ENCODE data around the gene MED26. TPM values are rescaled to one million over a fixed set of nuclear protein-coding genes. Genes with fewer than 3 reads are reported as not detected.

MED26 gene
- total and polyA plus RNA-seq, 7 donors: 4.8 to 9.6 (median 5.2) TPM

DNA sequence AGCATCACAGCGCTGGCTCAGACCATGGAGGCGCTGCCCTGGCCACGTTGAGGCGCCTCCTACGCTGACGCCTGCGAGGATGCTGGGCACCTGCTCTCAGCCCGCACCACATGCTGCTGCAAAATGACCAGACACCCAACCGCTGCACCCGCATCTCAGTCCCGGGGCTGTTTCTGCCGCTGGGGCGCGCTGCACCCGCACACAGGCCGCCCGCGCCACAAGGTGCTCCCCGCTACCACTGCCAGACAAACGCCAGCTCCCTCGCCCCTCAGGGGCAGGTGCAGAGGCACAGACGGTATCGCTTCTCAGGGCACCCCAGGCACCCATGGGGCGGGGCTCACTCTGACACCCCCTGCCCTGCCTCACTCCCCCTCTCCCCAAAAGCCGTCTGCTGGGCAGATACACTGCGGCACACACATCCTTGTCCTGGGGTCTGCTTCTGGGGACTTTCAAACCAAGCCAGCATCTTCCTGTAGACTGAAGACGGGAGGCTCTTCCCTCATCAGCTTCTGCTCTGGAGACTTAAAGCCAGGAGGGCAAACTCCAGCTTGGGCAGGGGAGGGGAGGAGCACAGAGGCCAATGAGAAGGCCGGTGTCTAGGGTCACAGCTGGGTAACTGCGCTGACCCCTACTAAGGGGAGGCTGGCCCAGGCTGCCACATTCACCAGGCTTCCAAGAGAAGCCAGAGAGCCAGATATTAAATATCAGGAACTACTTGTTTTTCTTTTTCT, 102.1 kb downstream of the MED26 start:
- intact Hi-C loops (cut with DNase I): no loop called here
- H3K27ac ChIP-seq: no peak overlapping the region
- DNase-seq (no peak), ATAC-seq (no peak)
- TF ChIP-seq, protein P1, sequence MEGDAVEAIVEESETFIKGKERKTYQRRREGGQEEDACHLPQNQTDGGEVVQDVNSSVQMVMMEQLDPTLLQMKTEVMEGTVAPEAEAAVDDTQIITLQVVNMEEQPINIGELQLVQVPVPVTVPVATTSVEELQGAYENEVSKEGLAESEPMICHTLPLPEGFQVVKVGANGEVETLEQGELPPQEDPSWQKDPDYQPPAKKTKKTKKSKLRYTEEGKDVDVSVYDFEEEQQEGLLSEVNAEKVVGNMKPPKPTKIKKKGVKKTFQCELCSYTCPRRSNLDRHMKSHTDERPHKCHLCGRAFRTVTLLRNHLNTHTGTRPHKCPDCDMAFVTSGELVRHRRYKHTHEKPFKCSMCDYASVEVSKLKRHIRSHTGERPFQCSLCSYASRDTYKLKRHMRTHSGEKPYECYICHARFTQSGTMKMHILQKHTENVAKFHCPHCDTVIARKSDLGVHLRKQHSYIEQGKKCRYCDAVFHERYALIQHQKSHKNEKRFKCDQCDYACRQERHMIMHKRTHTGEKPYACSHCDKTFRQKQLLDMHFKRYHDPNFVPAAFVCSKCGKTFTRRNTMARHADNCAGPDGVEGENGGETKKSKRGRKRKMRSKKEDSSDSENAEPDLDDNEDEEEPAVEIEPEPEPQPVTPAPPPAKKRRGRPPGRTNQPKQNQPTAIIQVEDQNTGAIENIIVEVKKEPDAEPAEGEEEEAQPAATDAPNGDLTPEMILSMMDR (IDR thresholded peaks at IDR 0.05): no peak
- no peaks in the 10 kb centered on the region for H3K9me3 ChIP-seq
- H3K27me3 ChIP-seq (ENCODE audit: insufficient read depth in 3 of 3, low read length in 2 of 3): no peaks in the 10 kb centered on the region
- no peaks in the 10 kb centered on the region for H3K4me1 ChIP-seq
- no peak overlapping the region for H3K4me3 ChIP-seq
- peaks cover 8 to 100% of the 10 kb centered on the region in 2 donors for H3K36me3 ChIP-seq (ENCODE audit: insufficient read depth in 1 of 2, low read depth in 1 of 2)
- 93 to 97% (median 94%) methylated on average over 26 to 29 of the region's 29 CpGs for WGBS, 3 donors

DNA sequence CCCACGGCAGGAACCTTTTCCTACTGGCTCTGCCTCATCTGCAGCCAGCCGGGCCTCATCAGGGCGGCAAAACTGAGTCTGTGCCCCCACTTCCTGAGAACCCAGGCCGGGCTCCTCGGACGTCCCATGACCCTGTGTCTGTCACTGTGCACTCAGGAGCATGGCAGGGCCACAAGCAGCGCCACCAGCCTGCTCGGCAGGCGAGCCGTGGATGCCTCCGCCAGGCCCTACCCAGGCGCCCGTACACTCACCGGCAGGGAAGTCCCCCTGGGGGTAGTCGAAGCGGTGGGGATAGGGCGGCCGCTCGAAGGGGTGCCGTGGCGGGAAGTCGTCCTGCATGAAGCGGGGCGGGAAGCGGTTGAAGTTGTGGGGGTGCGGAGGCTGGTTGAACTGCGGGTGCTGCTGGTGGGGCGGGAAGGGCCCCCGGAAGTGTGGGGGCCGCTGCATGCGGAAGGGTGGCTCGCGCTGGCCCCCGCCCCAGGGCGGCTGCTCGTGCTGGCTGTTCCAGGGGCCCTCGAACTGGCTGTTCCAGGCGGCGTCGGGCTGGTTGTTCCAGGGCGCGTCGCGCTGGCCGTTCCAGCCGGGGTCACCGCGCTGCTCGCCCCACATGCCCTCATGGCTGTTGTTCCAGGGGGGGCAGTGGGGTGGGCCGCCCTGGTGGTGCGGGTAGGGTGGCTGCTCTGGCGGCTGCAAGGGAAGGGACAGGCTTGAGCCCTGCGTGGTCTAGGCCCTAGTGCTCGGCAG, 102.8 kb downstream of the MED26 start:
- 96 to 97% (median 96%) methylated on average over 53 to 54 of the region's 54 CpGs for WGBS, 3 donors
- Histone ChIP-seq H3K9me3 (no peaks in the 10 kb centered on the region), H3K4me3 (no peak overlapping the region), H3K27ac (no peak overlapping the region), H3K4me1 (no peaks in the 10 kb centered on the region), H3K27me3 (ENCODE audit: insufficient read depth in 3 of 3, low read length in 2 of 3) (no peaks in the 10 kb centered on the region), H3K36me3 (ENCODE audit: insufficient read depth in 1 of 2, low read depth in 1 of 2) (peaks cover 8 to 100% of the 10 kb centered on the region in 2 donors)
- DNase-seq: no peak
- intact Hi-C loops (cut with DNase I): no loop called here
- ATAC-seq: no peak
- TF ChIP-seq, protein P1 (IDR thresholded peaks at IDR 0.05): no peak

Other genes with a start within 250 kb of the MED26 start
- gene EPS15L1, start 156.2 kb downstream of the MED26 start, total RNA-seq: 100 to 1,000 TPM in 2 of 4 donors, 10 to 100 TPM in 2; 49.1 to 125 (median 86.1) TPM
- gene EPS15L1, start 156.2 kb downstream of the MED26 start, polyA plus RNA-seq: 10 to 100 TPM; 60.7 to 80.2 (median 65.4) TPM
- under 1 TPM in 1 of 4 donors, not detected in 3; 0.32 TPM for gene CALR3, start 132.0 kb downstream of the MED26 start, total RNA-seq
- under 1 TPM in 2 of 3 donors, not detected in 1; 0.07 to 0.25 TPM for gene CALR3, start 132.0 kb downstream of the MED26 start, polyA plus RNA-seq
- 1 to 10 TPM; 3.8 to 7.1 (median 5.2) TPM for gene C19orf44, start 131.8 kb downstream of the MED26 start, total RNA-seq
- gene C19orf44, start 131.8 kb downstream of the MED26 start, polyA plus RNA-seq: 1 to 10 TPM; 5.7 to 7.4 (median 6.1) TPM
- gene CHERP, start 85.8 kb downstream of the MED26 start, total RNA-seq: 10 to 100 TPM; 30.1 to 36.2 (median 33.5) TPM
- 10 to 100 TPM; 17.0 to 28.1 (median 25.0) TPM for gene CHERP, start 85.8 kb downstream of the MED26 start, polyA plus RNA-seq
- 10 to 100 TPM; 25.6 to 40.7 (median 26.9) TPM for gene SLC35E1, start 55.8 kb downstream of the MED26 start, total RNA-seq
- 10 to 100 TPM; 17.1 to 42.1 (median 32.8) TPM for gene SLC35E1, start 55.8 kb downstream of the MED26 start, polyA plus RNA-seq
- 10 to 100 TPM; 16.1 to 50.0 (median 31.6) TPM for gene SMIM7, start 31.9 kb upstream of the MED26 start, total RNA-seq
- gene SMIM7, start 31.9 kb upstream of the MED26 start, polyA plus RNA-seq: 10 to 100 TPM; 51.9 to 76.9 (median 53.9) TPM
- gene TMEM38A, start 32.9 kb upstream of the MED26 start, total RNA-seq: 100 to 1,000 TPM; 120 to 184 (median 140) TPM
- gene TMEM38A, start 32.9 kb upstream of the MED26 start, polyA plus RNA-seq: 100 to 1,000 TPM in 2 of 3 donors, 10 to 100 TPM in 1; 53.2 to 295 (median 130) TPM
- gene NWD1, start 91.6 kb upstream of the MED26 start, total RNA-seq: under 1 TPM in 2 of 4 donors, not detected in 2; 0.08 to 0.13 TPM
- under 1 TPM in 2 of 3 donors, not detected in 1; 0.01 to 0.03 TPM for gene NWD1, start 91.6 kb upstream of the MED26 start, polyA plus RNA-seq
- gene SIN3B, start 201.2 kb upstream of the MED26 start, total RNA-seq: 10 to 100 TPM; 18.0 to 23.8 (median 20.4) TPM
- 10 to 100 TPM; 11.8 to 16.7 (median 12.5) TPM for gene SIN3B, start 201.2 kb upstream of the MED26 start, polyA plus RNA-seq

All from psoas muscle (tissue), 8 donors.